ELR (cell line): Measurements from ENCODE around the gene GMPR2.

Experiments used
- DNase-seq: peaks from one replicate; pipeline ENCODE4 v3.0.0-alpha.2; 2015; ENCODE audit warnings: low read depth

GMPR2 gene

DNA sequence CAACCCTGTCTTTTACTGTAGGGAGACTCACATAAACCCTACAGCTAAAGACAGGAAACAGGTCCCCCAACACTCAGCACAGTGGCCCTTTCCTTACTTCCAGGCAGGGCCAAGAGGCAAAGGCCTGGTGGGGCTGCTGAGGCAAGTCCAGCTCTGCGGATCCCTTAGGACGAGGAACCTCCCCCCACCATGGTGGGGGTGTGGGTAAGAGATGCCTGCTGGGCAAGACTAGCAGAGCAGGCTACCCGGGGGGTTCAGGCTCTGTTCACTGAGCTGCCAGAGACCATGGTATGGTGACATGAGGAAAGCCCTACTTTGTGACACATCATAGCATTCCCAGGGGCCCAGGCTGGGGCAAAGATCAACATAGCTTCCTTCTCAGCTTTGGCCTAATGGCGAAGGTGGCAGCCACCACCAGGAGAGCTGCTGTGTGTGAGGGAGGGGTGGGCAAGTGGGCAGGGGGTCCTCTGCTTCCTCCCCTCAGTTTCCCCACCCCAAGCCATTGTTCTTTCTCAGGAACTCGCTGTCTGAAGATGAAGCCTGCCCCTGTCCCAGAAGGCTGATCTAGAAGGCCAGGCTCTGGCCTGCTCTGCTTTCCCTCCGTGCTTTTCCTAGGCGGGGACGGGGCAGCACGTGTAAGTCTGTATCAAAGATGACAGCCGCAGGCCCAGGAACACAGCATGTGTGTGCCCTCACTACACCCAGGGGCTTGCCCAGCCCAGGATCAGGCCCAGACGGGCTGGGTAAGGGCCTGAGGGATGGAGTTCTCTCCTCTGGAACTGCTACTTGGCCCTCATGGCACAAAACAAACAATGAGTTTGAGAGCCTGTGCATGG lies 19.8 kb downstream of the GMPR2 start:
- DNase-seq = no peak

- no peak for DNase-seq
These were observed 21.2 kb downstream of the GMPR2 start for GRCh38 chr14:24253936-24254335.

GRCh38 chr14:24254630-24255392 lies 22.1 kb downstream of the GMPR2 start:
- no peak for DNase-seq

- DNase-seq = no peak
These were observed 22.7 kb downstream of the GMPR2 start for GRCh38 chr14:24255438-24255837.

- DNase-seq = no peak
These were observed 23.4 kb downstream of the GMPR2 start for GRCh38 chr14:24255931-24256711.

DNA sequence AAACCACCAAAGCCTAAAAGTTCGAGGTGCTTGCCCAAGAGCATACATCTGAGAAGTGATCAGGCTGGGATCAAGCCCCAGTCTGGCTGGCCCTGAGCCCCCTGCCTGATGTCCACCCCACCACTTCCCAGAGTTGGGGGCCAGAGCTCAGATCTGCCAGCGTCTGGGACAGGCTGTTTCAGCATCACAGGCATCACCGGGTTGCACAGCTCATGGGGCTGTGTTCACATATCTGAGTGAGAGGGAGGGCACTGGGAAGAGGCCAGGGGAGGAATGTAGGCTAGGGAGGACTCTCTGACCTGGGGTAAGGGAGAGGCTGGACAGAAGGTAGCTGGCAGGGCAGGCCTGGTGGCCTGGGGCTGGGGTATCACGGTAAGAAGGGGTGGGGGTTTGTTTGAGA lies 24.2 kb downstream of the GMPR2 start:
- DNase-seq = no peak

DNA sequence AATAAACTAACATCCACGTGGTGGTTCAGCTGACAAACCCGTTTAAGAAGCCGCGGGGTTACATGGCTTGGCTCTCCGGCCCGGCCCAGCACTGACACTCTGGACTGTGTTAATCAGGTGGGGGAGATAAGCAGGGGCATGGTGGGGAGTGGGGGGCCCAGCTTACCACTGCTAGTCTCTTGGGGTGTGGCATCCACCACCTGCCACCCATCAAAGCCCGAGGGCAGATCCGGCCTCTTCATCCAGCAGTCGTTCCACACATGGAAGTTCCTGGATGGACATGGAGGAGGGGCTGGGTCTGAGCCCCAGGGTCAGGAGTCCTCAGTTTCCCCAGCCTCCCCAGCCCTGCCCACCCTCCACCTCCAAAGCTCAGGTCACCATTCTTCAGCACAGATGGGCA lies 25.4 kb downstream of the GMPR2 start:
- DNase-seq = no peak

DNA sequence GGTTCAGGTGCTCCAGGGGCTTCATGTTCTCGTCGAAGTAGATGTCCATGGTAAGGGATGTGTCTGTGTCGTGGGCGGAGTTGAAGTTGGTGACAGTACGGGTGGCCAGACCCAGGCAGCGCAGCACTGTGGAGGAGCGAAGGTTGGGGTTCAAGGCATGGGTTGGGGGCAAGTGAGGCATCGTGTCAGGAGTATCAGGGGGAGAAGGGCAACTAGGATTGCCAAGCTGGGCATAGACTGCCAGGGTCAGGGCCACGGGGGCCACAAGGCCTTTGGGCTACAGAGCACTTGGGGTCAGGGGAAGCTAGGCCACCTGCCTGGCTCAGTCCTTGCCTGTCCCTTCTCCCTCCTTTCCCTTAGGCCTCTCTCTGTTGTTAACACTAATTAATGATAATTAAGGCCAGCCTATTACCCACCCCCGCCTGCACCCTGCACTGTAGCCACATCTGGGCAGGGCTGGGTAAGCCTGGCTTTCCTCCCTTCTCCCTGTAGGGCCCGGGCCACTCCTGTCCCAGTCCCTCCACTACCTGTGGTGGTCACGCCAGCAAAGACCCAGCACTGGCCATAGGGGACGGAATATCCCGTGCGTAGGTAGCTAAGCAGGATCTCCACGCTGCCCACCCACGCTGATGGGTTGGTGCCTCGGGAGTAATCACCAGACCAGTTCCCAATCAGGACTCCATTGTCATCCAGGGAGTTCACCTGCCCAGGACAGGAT lies 26.0 kb downstream of the GMPR2 start:
- no peak for DNase-seq

- no peak for DNase-seq
These were observed 26.7 kb downstream of the GMPR2 start for GRCh38 chr14:24259282-24260025.

- no peak for DNase-seq
These were observed 27.5 kb downstream of the GMPR2 start for GRCh38 chr14:24260026-24260779.

- DNase-seq = no peak
These were observed 28.0 kb downstream of the GMPR2 start for GRCh38 chr14:24260780-24261157.

GRCh38 chr14:24261256-24261968 lies 28.7 kb downstream of the GMPR2 start:
- no peak for DNase-seq

GRCh38 chr14:24261969-24262327 lies 29.2 kb downstream of the GMPR2 start:
- no peak for DNase-seq

- no peak for DNase-seq
These were observed 30.3 kb downstream of the GMPR2 start, which contains the start of gene TGM1 for GRCh38 chr14:24262821-24263733. TGM1 (minus strand) TSS chr14:24263177; CDS start chr14:24262352, 825 bp downstream.

DNA sequence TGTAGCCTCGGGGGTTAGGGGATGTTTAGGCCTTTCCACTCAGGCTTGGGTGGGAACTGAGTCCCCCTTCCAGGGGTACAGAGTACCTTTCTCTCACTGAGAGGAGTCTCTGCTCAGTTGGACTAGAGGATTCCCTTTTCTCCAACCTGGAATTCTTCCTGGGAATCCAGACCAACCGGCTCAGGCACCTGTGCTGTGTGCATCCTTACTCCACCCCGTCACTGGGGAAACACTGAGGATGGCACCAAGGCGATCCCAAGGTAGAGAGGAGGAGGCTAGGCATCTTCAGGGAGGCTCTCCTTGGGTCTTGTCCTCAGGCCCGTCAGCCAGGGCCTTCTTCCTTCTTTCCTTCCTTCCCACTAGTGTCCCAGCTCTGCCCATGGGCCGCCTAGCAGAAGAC lies 31.1 kb downstream of the GMPR2 start:
- no peak for DNase-seq

- no peak for DNase-seq
These were observed 31.6 kb downstream of the GMPR2 start for GRCh38 chr14:24264298-24264697.

DNA sequence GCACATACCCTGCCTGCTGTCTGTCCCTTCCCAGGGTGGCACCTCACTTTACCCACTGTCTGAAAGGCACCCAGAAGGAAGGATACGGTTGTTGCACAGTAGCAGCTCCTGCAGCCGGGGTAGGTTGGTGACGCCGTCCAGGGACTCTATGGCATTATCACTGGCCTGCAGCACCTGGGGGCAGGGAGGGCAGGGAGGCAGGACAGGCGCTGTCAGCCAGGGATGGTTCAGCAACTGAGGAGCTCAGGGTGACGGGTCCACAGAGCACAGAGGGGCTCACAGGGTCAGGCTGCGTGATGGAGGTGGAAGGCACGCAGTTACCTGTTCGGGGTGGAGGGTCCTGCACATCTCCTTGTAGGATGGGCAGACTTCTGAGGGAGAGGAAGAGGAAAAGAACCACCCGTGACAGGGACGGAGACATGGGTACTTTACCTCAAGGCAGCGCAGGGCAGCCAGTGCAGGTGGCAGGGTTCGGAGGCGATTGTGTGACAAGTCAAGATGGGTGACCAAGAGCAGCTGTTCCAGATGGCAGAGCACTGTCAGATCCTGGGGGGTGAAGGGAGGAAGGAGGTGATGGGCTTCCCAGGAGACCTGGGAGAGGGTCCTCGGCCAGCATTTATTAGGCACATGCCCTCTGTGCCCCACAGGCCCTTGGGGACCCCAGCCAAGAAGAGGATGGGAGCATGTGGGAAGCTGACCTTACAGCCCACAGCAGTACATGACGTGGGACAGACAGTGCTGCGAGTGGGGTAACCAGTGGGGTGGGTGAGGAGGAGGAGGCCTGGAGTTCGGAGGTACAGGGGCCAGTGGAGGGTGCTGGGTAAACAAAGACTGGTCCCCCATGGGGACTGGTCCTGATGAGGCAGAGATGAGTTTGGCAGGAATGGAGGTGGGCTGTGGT lies 33.9 kb downstream of the GMPR2 start:
- DNase-seq = no peak

DNA sequence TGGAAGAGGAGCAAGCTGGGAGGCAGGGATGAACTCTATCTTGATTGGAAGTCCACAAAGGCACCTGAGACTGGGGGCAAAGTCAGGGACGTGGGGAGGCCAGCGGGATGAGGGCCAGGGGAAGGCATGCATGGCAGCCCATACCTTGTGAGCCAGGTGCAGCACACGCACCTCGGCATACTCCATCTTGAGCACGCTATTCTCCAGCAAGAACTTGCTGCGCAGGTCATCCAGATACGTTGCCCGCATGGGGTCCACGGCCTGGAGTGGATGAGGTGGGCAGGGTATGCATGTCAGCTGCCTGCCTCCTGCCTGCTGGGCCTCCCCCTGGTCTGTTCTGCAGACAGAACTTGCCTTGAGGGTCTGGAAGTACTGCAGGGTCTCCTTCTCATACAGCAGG lies 34.8 kb downstream of the GMPR2 start:
- no peak for DNase-seq
